Fibroblast of peridontal ligament (primary cell): ENCODE results near the gene PIM3.
"Not testable (repeated sequence)": the region's sequence is repeated elsewhere in the genome, so short reads cannot be mapped to it uniquely, and the experiment has no call there.

Experiments
- DNase-seq: peaks from one replicate; pipeline ENCODE4 v3.0.0-alpha.2; 2010; ENCODE audit errors: extremely low read depth

Gene PIM3

DNA sequence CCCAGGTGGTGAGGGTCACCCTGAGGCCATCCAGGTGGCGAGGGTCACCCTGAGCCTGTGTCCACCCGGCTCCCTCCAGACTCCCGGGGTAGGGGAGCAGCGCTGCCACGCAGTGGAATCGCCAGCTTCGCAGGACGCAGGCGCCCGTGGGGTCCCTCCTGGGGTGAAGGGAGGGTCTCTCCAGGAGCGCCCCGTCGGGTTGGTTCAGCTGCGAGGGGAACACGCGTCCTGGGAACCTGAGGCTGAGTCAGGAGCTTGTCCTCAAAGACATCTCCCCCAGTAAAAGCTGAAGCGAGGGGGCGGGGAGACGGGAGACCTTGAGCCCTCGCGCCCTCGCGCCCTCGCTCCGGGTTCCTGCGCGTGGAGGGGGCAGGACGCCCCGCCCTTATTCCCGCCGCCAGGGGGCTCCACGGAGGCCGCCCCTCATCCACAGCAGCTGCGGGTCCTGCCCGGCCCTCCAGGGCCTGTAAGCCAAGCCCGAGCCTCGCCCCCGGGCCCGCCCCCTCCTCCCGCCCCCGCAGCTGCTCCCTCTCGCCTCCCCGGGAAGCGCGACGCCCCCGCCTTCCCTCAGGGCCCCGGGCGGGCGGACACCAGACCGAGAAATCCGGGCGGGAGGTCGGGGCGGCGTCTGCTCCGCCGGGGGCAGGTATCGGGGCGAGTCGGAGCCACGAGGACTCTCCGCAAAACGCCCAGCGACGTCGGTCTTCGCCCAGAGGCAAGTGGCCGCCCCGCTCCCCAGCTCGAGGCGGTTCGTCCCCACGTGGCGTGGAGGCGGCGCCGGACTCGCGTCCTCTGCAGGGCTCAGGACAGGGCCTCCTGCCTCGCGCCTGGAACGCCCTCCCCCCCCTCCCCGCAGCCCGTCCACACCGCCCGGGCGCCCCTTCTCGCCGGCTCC is 22.8 kb downstream of the PIM3 start:
- DNase-seq, result no peak

DNA sequence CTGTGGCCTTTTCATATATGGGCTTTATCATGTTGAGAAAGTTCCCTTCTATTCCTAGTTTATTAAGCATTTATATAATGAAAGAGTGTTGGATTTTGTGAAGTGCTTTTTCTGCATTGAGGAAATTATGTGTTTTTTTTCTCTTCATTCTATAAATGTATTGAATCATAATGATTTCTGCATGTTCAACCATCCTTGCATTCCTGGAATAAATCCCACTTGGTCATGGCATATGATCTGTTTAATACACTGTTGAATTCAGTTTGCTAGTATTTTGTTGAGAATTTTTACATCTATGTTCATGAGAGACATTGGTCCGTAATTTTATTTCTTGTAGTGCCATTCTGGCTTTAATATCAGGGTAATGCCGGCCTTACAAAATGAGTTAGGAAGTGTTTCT is 25.8 kb downstream of the PIM3 start:
- DNase-seq, result no peak

DNA sequence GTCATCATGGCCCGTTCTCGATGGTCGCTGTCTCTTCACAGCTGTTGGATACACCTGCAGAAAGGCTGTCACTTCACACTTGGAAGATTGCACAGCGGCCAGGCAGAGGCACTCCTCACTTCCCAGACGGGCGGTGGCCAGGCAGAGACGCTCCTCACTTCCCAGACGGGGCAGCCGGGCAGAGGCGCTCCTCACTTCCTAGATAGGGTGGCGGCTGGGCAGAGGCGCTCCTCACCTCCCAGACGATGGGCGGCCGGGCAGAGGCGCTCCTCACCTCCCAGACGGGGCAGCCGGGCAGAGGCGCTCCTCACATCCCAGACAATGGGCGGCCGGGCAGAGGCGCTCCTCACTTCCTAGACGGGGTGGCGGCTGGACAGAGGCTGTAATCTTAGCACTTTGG is 29.3 kb downstream of the PIM3 start:
- not testable (repeated sequence) for DNase-seq

DNA sequence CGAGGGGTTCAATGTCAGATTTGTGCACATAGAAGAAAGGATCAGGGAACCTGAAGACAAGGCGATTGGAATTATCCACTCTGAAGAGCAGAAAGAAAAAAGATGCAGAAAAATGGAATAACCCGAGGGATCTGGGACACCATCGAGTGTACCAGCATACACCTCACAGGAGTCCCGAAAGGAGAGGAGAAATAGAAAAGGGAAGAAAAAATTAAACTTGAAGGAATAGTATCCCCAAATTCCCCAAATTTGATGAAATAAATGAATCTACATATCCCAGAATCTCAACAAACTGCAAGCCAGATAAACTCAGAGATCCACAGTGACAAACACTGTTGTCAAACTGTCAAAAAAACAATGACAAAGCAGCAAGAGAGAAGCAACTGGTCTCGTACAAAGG is 30.6 kb downstream of the PIM3 start:
- no peak for DNase-seq

DNA sequence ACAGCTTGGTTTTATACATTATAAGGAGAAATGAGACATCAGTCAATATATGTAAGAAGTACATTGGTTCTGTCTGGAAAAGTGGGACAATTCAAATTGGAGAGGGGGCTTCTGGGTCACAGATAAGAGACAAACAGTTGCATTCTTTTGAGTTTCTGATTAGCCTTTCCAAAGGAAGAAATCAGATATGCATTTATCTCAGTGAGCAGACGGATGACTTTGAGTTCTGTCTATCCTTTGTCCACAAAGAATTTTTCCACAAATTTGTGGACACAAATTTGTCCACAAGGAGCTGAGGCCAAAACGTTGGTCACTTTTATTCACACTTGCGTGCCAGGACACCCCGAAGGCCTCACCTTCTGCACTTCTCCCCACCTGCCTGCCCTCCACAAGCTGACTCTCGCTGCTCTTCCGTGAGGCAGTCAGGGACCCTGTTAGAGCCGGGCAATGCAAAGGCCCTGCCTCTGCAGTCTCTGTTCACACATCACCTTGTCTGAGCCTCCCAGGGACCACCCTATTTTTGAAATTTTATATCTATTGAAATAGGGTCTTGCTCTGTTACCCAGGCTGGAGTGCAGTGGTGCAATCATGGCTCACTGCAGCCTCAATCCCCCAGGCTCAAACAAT is 31.4 kb downstream of the PIM3 start:
- DNase-seq, result no peak

DNA sequence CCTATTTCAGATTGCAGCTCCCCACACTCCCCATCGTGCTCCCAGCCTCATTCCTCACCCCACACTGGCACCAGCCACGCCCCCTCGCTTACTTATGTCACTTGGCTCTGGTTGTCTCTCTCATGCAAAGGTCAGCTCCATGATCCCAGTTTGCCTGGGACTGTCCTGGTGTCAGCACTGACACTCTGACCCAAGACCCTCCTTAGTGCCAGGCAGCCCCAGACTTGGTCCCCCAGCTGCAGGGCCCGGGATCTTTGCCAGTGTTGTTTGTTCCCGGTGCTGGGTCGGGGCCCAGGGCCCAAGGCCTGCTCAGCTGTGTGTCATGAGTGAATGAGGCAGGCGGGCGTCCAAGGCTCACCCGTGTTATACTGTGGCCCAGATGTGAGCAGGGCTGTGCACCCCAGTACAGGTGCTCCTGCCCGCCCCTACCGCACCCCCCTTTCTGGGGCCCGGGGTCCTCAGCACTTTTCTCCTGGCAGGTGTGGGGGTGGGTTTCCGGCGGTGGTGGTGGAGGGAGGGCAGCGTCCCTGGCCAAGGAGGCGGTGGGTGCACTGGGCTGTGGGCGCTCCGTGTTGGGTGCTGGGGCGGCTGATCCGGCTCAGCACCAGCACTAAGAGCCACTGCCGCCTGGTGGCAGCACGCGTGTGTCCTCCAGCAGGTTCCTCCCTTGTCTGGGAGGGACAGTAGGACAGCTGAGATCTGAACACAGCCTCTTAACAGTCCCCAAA is 32.5 kb downstream of the PIM3 start:
- peak; percentile 17 for DNase-seq

DNA sequence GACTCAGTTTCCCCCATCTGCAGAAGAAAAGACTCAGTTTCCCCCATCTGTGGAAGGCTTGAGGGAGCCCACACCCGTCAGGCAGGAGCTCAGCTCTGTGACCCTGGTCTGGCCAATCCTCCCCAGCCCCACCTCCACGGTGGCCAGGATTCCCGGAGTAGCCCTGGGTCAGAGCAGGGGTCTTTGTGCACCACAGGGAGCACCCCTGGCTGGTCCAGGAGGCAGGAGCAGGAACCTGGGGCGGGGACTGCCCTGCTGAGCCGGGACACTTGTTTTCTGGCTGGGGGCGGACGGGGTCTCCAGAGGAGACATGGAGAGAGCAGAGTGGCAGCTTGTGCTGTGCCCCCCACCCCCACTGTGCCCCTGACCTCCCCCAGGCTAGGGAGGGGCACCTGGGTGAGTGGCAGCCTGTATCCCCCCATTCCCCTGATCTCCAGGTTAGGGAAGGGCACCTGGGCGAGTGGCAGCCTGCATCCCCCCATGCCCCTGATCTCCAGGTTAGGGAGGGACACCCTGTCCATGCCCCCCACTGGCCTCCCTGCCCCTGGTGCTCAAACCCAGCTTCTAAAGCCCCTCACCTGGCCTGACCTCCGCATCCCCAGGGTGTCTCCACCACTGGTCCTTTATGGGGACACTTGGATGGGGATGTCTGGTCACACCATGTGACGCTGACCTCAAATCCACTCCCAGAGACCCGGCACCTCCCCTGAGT is 33.2 kb downstream of the PIM3 start:
- DNase-seq, result no peak

DNA sequence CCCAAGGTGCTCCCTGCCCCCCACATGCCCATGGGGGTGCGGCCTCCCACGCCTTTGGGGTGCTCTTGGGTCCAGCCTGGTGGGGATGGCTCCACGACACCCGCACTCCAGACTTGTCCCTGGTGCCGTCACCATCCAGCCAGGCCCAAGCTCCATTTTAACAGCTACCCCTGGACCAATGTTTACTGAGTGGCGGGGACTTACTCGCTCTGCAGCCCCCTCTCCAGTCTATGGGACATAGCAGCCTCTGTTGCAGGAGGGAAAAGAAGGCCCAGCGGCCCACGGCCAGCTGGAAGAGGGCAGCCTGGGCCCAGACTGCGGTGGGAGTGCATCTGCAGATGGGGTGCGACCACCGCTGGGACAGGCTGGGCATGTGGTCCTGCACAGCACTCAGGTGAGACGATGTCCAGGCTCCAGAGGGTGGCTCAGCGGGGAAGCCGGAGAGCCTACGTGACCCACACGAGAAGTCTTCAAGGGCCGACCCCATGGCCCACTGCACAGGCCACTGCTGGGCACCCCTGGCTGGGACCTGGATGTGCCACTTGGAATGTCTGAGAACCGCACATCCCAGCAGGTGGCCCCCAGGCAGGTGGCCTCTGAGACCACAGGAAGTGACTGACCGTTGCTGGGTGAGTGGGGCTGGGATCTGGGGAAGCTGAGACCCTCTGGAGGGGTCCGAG is 33.9 kb downstream of the PIM3 start:
- DNase-seq, result no peak

DNA sequence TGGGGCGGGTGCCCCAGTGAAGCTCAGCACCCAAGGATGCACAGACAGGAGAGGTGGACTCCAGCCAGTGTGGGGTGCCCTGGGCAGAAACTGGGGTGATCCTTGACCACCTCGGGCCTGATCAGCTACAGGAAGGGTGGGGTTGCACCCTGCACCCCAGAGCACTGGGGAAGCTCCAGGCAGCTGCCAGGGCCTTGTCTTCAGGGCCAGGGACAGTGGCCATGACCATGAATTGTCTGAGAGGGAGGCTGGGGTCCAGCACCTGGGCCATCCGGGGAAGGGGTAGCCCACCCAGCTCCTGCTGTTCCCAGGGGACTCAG is 34.4 kb downstream of the PIM3 start:
- no peak for DNase-seq

DNA sequence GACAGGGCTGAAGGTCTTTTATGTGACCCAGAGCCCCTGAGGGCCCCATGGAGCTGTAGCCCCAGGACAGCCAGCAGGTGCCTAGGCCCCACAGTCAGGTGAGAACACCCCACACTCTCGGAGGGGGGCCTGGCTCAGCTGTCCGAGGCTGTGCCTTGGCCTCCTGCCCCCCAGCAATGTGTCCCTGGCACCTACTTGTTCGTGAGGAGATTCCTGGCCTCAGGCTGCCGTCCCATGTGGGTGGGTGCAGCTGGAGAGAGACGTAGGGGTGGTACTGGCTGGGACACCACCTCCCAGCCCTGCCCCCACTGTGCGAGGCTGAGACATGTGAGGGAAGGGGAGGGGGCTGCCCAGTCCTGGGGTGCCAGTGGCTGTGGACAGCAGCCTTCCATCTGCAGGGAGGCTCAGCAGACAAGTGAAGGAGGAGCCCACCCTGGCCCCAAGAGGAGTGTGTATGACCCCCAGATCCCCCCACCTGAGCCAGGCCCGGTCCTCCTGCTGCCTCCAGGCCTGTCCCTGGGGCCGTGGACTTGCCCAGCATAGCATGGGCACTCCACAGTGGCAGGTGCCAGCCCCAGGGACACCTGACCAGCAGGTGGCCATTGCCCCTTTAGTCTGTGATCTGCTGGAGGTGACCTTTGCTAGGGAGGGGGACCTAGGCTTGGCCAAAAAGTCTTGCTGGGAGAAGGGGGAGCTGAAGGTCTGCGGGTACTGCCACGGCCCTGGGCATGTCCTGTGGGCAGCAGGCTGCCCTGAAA is 35.0 kb downstream of the PIM3 start:
- no peak for DNase-seq

DNA sequence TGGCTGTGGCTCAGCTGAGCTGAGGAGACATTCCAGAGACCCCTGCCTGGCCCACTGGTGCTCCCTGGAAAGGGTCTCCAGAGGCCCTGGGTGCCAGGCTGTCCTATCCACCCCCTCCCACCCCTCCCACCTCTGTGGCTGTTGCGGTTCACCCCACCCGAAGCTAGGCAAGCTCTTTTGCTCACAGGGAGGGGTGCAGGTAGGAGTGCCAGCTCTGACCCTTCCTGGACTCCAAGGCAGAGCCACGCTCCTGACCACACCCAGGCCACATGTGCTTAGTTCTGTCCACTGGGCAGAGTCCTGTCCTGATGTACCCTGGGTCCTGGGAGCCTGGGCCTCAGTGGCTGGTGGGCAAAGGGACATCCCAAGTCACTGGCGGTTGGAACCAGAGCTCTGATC is 35.5 kb downstream of the PIM3 start:
- DNase-seq, result no peak

DNA sequence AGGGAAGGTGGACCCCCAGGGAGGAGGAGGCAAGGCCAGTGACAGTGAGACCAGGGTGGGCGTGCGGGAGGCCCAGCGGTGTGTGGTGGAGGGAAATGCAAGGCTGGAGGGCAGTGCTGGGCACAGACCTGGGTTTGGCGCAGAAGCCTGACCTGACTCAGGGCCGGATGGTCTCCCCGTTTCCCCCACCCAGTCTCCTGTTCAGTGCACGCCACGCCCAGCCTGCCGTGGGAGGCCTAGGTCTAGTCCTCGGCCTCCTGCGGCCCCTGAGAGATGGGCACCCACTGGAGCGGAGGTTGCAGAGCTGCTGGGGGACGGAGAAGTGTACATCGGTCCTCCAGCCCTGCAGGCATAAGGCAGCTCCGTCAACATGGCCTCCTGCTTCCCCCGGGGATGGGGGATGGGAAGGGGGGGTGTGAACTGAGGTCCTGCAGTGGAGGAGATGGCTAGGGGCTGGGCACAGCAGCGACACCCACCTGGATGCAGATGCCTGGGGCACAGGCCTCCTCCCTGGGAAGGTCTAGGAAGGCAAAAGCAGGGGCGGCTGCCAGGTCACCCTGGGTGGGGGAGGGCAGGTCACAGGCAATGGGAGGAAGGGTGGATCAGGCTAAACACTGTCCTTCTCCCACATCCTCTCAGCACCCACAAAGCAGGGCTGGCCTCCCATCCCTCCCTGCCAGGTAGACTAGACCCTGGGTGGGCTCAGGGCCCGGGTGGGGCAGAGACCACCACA is 36.1 kb downstream of the PIM3 start:
- no peak for DNase-seq

DNA sequence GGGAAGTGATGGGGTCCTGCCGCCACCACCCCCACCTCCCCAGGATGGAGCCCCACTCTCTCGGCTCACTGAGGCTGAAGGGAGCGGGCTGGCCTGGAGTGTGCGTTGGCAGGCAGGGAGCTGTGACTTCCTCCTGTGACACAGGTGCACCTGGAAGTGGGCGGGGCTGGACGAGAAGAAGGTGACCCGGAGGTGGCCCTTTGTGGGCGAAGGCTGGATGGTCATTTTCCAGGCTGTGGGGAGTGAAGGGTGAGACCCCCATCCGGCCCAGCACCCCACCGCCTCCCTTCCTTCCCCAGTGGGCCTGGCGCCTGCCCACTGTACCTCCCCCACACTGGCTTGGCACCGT is 36.7 kb downstream of the PIM3 start:
- DNase-seq, result no peak

DNA sequence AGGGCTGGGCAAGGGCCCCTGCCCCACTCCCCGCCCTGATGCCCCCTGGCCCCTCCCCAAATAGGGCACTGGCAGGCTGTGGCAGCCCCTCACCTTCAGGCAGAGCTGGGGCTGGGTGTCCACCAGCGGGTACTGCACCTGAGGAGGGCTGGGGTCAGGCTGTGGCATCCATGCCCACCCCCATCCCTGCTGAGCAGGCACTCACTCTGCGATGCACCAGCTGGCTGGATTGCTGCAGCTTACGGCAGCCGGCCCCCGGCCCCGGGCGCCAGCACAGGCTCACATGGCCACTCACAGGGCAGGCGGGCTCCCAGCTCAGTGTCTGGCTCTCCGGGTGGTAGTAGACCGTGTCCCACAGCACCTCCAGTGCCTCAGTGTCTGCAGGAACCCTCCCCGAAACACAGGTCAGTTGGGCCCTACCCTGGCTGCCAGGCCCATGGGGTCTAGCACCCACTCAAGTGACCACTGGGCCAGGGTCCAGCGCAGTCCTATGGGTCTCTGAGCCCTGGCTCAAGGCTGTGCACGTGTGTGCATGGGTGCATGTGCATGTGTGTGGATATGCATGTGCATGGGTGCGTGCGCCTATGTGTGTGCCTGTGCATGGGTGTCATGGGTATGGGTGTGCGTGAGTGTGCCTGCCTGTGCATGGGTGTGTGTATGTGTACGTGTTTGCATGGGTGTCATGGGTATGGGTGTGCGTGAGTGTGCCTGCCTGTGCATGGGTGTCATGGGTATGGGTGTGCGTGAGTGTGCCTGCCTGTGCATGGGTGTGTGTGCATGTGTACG is 37.6 kb downstream of the PIM3 start:
- no peak for DNase-seq

DNA sequence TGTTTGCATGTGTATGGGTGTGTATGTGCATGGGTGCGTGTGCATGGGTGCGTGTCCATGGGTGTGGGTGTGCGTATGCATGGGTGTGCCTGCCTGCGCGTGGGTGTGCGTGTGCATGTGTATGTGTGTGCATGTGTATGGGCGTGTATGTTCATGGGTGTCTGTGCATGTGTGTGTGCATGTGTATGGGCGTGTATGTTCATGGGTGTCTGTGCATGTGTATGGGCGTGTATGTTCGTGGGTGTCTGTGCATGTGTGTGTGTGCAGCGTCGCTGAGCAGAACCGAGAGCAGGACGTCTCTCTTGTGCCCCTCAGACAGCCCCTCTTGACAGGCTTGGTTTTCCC is 38.1 kb downstream of the PIM3 start:
- DNase-seq, result no peak

DNA sequence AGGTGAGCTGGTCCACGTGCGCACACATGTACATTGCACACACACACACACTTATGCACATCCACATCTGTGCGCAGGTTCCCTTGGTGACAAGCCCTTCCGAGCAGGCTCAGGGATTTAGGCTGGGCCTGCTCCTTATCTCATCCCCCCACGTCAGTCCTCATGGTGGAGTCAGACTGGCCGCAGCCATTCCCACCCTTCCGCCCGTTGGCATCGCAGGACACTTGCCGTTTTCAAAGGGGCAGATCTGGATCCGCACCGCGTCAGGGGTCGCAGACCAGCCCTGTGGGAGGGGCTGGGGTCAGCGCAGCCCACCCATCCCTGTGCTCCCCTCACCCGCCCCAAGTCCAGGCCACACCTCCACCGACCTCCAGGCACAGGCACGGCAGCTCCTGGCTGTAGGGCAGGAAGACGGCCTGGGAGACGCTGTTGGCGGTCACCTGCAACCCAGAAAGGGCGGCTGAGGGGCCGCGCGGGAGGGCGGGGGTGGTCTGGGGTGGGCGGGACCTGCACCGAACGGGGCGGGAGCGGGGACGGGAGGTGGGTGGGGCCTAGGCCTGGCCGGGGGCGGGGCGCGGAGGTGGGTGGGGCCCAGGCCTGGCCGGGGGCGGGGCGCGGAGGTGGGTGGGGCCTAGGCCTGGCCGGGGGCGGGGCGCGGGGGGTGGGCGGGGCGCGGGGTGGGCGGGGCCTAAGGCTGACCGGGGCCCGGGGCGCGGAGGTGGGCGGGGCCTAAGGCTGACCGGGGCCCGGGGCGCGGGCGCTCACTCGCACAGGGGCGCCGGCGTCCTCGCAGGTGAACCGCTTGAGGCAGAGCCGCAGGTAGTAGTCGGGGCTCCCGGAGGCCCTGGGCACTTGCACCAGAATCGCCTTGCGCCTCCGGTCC is 38.7 kb downstream of the PIM3 start:
- DNase-seq, result no peak

DNA sequence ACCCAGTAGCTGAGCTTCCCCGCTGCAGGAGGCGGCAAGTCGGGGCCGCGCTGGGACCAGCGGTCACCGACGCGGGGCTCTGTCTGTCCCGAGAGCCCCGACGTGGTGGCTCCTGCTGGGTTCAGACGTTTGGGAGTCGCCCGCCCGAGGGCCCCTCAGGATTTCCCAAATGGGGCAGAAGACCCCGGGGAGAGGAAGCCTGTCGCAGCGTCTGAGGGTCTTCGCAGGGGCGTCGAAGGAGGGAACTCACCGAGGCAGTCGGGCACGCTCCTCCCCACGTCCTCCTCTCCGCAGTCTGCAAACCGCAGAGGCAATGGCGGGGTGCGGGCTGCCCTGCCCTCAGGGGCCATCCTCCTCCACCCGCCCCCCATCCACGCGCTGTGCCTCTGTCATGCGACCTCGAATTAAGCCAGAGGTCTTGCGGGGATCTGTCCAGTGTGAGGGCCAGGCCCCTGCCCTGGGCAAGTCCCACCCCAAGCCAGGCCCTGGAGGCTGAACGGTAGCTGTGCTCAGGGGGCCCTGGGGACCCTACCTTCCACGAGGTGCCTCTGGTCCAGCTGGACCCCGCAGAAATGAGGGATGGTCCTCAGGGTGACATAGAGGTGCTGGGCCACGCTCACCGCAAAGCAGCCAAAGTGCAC is 39.5 kb downstream of the PIM3 start:
- DNase-seq, result no peak
